ENCODE results near the gene OR2T33. TPM values are rescaled to one million over a fixed set of nuclear protein-coding genes. Genes with fewer than 3 reads are reported as not detected.
A peak's percentile ranks its signal among the peaks of the same experiment; 100 is the strongest.
"Not testable (repeated sequence)": the region's sequence is repeated elsewhere in the genome, so short reads cannot be mapped to it uniquely, and the experiment has no call there.

Gene OR2T33, protein sequence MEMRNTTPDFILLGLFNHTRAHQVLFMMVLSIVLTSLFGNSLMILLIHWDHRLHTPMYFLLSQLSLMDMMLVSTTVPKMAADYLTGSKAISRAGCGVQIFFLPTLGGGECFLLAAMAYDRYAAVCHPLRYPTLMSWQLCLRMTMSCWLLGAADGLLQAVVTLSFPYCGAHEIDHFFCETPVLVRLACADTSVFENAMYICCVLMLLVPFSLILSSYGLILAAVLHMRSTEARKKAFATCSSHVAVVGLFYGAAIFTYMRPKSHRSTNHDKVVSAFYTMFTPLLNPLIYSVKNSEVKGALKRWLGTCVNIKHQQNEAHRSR
- total RNA-seq = 7.0 TPM

DNA sequence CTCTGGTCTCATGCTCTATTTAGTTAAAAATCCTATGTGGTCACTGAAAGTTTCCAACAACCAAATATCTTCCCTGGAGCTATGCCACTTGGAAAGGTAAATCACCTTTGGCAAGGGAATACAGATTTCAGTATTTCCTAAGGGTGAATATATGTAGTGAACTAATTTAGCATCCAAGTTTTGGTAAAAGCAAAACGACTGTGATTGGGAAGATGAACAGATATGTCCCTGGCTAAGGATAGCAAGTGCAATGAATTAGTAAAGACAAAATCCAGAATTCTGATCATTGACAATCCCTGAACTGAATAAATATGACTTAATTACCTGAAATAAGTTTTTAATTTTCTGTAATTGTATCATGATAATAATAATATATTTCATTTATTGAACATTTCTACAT is at the start of gene OR2T33:
Gene OR2T33, minus strand, starts transcription at position 101 of the 400 bp plus-strand sequence. CDS start 4,162 bp downstream, outside the sequence.
- DNase-seq (ENCODE audit: low read depth in 2 of 3, low spot score in 2 of 3) = no peak

DNA sequence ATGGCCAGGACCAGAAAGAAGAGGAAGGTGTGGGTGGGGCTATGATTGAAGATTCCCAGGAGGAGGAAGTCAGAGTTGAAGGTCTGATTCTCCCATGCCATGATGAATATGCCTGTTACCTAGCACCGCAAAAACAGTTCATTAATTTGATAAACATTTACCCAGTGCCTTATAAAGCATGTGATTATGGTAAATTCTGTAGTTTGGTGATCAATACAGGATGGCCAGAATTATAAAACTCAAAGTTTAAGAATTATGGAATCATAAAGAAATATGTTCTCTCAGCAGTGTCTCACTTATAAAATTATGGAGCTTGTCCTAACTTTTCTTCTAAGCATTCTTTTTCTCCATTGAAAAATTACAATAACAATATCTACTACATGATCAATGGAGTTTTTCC is 46.7 kb upstream of the OR2T33 start, which contains the start of gene OR2M7:
Gene OR2M7, minus strand, starts transcription at position 101 of the 400 bp plus-strand sequence. Its CDS starts 0 bp downstream, at position 101.
- DNase-seq (ENCODE audit: low read depth in 2 of 3, low spot score in 2 of 3) = no peak

GRCh38 chr1:248316796-248317195 is 39.0 kb upstream of the OR2T33 start:
- DNase-seq (ENCODE audit: low read depth in 2 of 3, low spot score in 2 of 3) = no peak

DNA sequence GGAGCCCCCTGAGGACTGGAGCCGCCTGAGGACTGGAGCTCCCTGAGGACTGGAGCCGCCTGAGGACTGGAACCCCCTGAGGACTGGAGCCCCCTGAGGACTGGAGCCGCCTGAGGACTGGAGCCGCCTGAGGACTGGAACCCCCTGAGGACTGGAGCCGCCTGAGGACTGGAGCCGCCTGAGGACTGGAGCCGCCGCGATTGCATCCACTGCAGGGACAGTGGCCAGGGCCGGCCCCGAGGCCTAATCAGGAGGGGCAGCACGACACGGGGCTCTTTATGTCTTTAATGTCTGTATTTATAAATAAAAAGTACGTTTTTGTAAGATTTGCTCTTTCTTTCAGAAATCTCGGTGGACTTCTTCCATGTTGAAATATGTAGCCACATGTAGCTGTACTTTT is 29.0 kb upstream of the OR2T33 start:
- DNase-seq (ENCODE audit: low read depth in 2 of 3, low spot score in 2 of 3) = not testable (repeated sequence)

DNA sequence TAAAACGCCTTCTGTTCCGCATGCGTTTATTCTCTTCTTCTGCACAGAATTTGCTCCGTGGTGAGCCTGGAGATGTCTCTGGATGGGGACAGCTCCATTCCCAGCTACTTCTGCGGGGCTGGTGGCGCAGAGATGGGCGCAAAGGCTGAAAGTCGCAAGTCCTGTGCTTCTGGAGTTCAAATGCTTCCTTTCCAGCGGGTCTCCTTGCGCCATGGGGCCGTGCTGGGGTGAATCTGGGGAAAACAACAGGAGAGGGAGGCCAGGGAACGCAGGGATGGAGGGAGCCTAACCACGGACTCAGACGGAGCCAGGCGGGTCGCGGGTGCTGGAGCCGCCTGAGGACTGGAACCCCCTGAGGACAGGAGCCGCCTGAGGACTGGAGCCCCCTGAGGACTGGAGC is 28.3 kb upstream of the OR2T33 start:
- DNase-seq (ENCODE audit: low read depth in 2 of 3, low spot score in 2 of 3) = no peak

GRCh38 chr1:248305672-248306071 is 27.9 kb upstream of the OR2T33 start:
- not testable (repeated sequence) for DNase-seq (ENCODE audit: low read depth in 2 of 3, low spot score in 2 of 3)

DNA sequence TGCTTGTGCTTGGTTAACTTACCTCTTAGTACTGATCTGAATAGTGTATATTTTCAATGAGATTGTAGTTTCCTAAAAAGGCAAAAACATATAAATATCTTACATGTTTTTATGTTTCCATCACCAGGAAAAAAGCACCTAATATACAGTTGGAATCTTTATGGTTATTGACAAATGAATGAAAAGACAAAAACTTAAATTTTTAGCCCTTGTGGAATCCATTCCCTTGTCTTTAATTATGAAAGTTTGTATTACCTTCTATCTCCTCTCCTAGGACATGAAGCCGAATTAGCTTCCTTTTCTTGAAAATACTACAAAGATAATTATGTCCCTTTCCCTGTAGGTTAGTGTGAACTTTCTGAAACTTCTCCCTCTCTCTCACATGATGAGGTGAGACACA is 25.5 kb upstream of the OR2T33 start, which contains the start of gene OR2T12:
Gene OR2T12, minus strand, starts transcription at position 101 of the 400 bp plus-strand sequence. CDS start 7,846 bp downstream, outside the sequence.
- DNase-seq (ENCODE audit: low read depth in 2 of 3, low spot score in 2 of 3) = no peak

- DNase-seq (ENCODE audit: low read depth in 2 of 3, low spot score in 2 of 3) = peak in 2 of 3 donors; percentile 11 to 64
Measured at GRCh38 chr1:248288391-248288790, 10.6 kb upstream of the OR2T33 start.

DNA sequence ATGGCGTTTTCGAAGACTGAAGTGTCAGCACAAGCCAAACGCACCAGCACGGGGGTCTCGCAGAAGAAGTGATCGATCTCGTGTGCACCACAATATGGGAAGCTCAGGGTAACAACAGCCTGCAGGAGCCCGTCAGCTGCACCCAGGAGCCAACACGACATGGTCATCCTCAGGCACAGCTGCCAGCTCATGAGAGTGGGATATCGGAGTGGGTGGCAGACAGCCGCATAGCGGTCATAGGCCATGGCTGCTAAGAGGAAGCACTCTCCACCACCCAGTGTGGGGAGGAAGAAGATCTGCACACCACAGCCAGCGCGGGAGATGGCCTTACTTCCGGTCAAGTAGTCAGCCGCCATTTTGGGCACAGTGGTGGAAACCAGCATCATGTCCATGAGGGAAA is 4.6 kb downstream of the OR2T33 start:
- DNase-seq (ENCODE audit: low read depth in 2 of 3, low spot score in 2 of 3) = not testable (repeated sequence)

GRCh38 chr1:248268178-248268577 is 9.6 kb downstream of the OR2T33 start:
- no peak for DNase-seq (ENCODE audit: low read depth in 2 of 3, low spot score in 2 of 3)

GRCh38 chr1:248259309-248259708 is 18.5 kb downstream of the OR2T33 start:
- not testable (repeated sequence) for DNase-seq (ENCODE audit: low read depth in 2 of 3, low spot score in 2 of 3)

DNA sequence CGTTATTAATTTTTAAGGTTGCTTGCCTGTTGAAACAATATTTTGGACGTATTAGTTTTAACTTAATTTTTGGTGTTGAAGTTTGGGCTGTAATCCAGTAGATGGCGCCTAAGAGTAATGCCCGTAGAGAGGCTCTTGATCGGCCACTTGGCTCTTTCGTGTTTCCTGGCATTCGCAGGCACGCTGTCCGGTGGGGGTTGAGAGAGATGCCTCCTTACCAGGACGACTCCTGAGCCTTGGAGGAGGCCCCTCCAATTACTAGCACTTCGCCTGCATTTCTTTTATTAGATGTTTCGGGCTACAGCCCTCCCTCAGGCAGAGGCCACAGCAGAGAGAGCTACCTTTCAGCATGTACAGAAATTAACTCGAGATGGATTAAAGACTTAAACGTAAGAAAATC is 34.6 kb downstream of the OR2T33 start:
- DNase-seq (ENCODE audit: low read depth in 2 of 3, low spot score in 2 of 3) = peak; percentile 1 to 64 (median 42)

DNA sequence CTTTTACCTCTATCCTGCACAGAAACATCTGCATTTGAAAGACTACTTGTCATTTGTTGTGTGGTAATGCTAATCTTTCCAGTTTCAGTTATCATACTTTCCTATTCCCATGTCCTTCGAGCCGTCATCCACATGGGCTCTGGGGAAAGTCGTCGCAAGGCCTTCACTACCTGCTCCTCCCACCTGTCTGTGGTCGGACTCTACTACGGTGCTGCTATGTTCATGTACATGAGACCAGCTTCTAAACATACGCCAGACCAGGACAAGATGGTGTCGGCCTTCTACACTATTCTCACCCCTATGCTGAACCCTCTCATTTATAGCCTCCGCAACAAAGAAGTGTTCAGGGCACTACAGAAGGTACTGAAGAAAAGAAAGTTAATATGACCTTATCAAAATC is 38.3 kb downstream of the OR2T33 start:
- no peak for DNase-seq (ENCODE audit: low read depth in 2 of 3, low spot score in 2 of 3)

GRCh38 chr1:248231117-248231516 is 46.7 kb downstream of the OR2T33 start, which contains the start of gene OR2M4:
Gene OR2M4, plus strand, starts transcription at chr1:248231417. Its CDS starts 7,512 bp downstream, at chr1:248238929.
- no peak for DNase-seq (ENCODE audit: low read depth in 2 of 3, low spot score in 2 of 3)

DNA sequence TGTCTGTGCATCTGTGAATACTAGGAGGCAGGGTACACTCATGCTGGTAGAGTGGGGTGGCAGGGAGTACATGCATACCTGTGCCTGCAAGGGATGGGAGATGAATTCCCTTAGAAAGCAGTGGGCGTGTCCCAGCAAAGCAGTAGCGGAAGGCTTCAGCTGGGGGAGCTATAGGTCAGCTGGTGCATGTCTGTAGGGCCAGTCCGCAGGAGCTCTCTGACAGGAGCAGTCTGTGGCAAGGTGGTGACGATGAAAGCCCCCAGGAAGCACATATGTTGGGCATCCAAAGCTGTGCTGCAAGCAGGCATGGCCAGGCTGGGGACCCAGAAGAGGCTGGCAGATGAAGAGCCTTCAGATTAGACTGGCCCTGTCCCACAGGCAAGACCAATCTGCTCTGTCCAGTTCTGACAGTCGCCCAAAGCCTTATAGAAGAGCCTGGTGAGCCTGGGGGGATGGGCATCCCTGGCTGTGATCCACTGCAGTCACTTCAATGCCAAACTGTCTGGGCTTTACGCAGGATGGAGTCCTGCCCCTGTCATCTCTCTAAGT is 48.3 kb downstream of the OR2T33 start:
- DNase-seq (ENCODE audit: low read depth in 2 of 3, low spot score in 2 of 3) = no peak

- DNase-seq (ENCODE audit: low read depth in 2 of 3, low spot score in 2 of 3) = no peak
Measured at GRCh38 chr1:248225537-248225936, 52.2 kb downstream of the OR2T33 start.

Other genes starting within 250 kb of the OR2T33 start
- gene OR2L2, start 247.9 kb downstream of the OR2T33 start, total RNA-seq = 3.0 TPM
- gene OR2L3, start 231.1 kb downstream of the OR2T33 start, total RNA-seq = 1.6 TPM
- gene OR2L13, start 182.8 kb downstream of the OR2T33 start, total RNA-seq = 3.8 TPM
- gene OR2M5, start 132.8 kb downstream of the OR2T33 start, total RNA-seq = 0.54 TPM
- gene OR2M2, start 103.2 kb downstream of the OR2T33 start, total RNA-seq = 0.27 TPM
- 0.27 TPM for gene OR2M3, start 80.7 kb downstream of the OR2T33 start, total RNA-seq
- gene OR2M4, start 46.6 kb downstream of the OR2T33 start, total RNA-seq = under 0.01 TPM
- not detected for gene OR2T12, start 25.4 kb upstream of the OR2T33 start, total RNA-seq
- not detected for gene OR2M7, start 46.6 kb upstream of the OR2T33 start, total RNA-seq
- gene OR14C36, start 70.8 kb upstream of the OR2T33 start, total RNA-seq = not detected
- gene OR2T4, start 83.7 kb upstream of the OR2T33 start, total RNA-seq = under 0.01 TPM
- gene OR2T6, start 97.8 kb upstream of the OR2T33 start, total RNA-seq = under 0.01 TPM
- under 0.01 TPM for gene OR2T1, start 125.1 kb upstream of the OR2T33 start, total RNA-seq
- under 0.01 TPM for gene OR2T2, start 167.7 kb upstream of the OR2T33 start, total RNA-seq
- under 0.01 TPM for gene OR2T3, start 195.4 kb upstream of the OR2T33 start, total RNA-seq
- not detected for gene OR2T5, start 210.6 kb upstream of the OR2T33 start, total RNA-seq
- gene OR2G6, start 230.1 kb upstream of the OR2T33 start, total RNA-seq = not detected

All from hematopoietic multipotent progenitor cell (in vitro differentiated cells).